ENCODE measurements around the gene SNAP29.
A peak's percentile ranks its signal among the peaks of the same experiment; 100 is the strongest.

SNAP29 gene

DNA sequence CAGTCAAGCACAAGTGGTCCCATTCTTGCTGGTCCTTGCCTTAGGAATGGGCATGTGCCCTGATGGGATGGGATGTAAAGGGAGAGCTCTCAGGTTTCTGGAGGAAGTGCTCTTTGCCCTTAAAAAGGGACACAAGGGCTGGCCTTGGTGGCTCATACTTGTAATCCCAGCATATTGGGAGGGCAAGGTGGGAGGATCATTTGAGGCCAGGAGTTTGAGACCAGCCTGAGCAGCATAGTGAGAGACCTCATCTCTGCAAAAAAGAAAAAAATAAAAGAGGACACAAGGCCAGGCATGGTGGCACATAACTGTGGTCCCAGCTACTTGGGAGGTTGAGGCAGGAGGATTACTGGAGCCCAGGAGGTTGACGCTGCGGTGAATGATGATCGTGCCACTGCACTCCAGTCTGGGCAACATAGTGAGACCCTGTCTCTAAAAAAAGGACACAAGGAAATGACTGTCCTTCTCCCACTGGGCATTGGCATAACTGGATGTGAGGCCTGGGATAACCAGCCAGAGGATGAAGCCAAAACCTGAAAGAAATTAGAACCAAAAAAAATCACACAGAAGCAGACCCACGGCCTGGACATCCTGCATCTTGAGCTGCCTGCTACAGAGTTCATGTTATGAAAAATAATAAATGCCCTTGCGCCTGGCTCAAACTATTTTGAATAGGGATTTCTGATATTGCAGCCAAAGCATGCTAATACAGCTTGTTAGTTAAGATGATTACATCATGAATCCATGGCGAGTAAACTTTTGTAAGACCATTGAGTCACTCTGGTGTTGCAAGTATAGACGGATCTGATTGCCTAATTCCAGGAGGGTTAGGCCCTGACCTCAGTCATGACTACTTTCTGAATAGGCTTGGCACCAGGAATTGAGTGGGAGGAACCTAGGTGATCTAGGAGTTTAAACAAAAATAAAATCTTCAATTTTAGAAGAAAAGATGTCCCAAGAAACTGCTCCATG is 45.5 kb downstream of the SNAP29 start (continued):
- TF ChIP-seq TSHZ1 (tag by site-specific recombination; IDR thresholded peaks at IDR 0.05; ENCODE audit: borderline replicate concordance) (no peak), ZNF473 (tag by site-specific recombination; IDR thresholded peaks at IDR 0.05) (no peak), ZNF23 (tag by site-specific recombination; IDR thresholded peaks at IDR 0.05; ENCODE audit: borderline replicate concordance) (no peak), KLF1 (tag by site-specific recombination; IDR thresholded peaks at IDR 0.05) (no peak), ZNF747 (tag by site-specific recombination; IDR thresholded peaks at IDR 0.05) (no peak), ZNF639 (tag by site-specific recombination; IDR thresholded peaks at IDR 0.05) (no peak), SCRT2 (tag by site-specific recombination; IDR thresholded peaks at IDR 0.05) (no peak), ZNF280C (tag by site-specific recombination; IDR thresholded peaks at IDR 0.05) (no peak), ZNF560 (tag by site-specific recombination; IDR thresholded peaks at IDR 0.05; ENCODE audit: borderline replicate concordance) (no peak), ZNF558 (tag by site-specific recombination; IDR thresholded peaks at IDR 0.05) (no peak; the same call in 1 of the 2 replicates), SP7 (tag by site-specific recombination; IDR thresholded peaks at IDR 0.05) (no peak; the same call in 1 of the 2 replicates), ZNF335 (tag by site-specific recombination; conservative IDR thresholded peaks at IDR 0.05) (peak; percentile 16; the same call in 1 of the 2 replicates), PRDM4 (tag by site-specific recombination; IDR thresholded peaks at IDR 0.05) (no peak), GFI1B (tag by site-specific recombination; IDR thresholded peaks at IDR 0.05) (no peak), ZNF169 (tag by site-specific recombination; IDR thresholded peaks at IDR 0.05) (no peak), ZSCAN16 (tag by site-specific recombination; IDR thresholded peaks at IDR 0.05) (no peak), ZNF785 (tag by site-specific recombination; IDR thresholded peaks at IDR 0.05) (no peak), ZNF843 (tag by site-specific recombination; IDR thresholded peaks at IDR 0.05) (no peak), ZBTB17 (tag by site-specific recombination; IDR thresholded peaks at IDR 0.05) (no peak), ZNF629 (tag by site-specific recombination; IDR thresholded peaks at IDR 0.05) (peak; percentile 95), ZNF184 (tag by site-specific recombination; IDR thresholded peaks at IDR 0.05) (peak; percentile 55; the same call in 1 of the 2 replicates), ZSCAN30 (tag by site-specific recombination; IDR thresholded peaks at IDR 0.05) (no peak), RBAK (tag by site-specific recombination; IDR thresholded peaks at IDR 0.05) (no peak), ZNF140 (tag by site-specific recombination; IDR thresholded peaks at IDR 0.05) (no peak), KLF10 (tag by site-specific recombination; IDR thresholded peaks at IDR 0.05) (no peak), ZFP41 (tag by site-specific recombination; IDR thresholded peaks at IDR 0.05; ENCODE audit: borderline replicate concordance) (no peak), ZNF837 (tag by site-specific recombination; IDR thresholded peaks at IDR 0.05) (no peak)
- TF ChIP-seq, protein P1, sequence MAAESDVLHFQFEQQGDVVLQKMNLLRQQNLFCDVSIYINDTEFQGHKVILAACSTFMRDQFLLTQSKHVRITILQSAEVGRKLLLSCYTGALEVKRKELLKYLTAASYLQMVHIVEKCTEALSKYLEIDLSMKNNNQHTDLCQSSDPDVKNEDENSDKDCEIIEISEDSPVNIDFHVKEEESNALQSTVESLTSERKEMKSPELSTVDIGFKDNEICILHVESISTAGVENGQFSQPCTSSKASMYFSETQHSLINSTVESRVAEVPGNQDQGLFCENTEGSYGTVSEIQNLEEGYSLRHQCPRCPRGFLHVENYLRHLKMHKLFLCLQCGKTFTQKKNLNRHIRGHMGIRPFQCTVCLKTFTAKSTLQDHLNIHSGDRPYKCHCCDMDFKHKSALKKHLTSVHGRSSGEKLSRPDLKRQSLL (tag by site-specific recombination; IDR thresholded peaks at IDR 0.05): no peak
